Neural cell (in vitro differentiated cells): ENCODE results near the gene CUX1.

Experiments
- CTCF ChIP-seq: fragments of 450-650 bp; IDR thresholded peaks from 2 replicates; pipeline ENCODE4 v1.5.1; 2014; ENCODE audit warnings: antibody characterized with exemption, mild to moderate bottlenecking, moderate library complexity; ENCODE audit not compliant: poor library complexity, severe bottlenecking
- EP300 ChIP-seq: fragments of 450-650 bp; conservative IDR thresholded peaks from 2 replicates; pipeline ENCODE4 v1.6.1; 2014; ENCODE audit warnings: antibody characterized with exemption, mild to moderate bottlenecking, moderate library complexity; ENCODE audit not compliant: poor library complexity, severe bottlenecking
- EZH2 ChIP-seq: fragments of 200-600, 300-800 bp; shearing (Covaris generic), sonication (generic); IDR thresholded peaks from 2 replicates; pipeline ENCODE4 v1.6.1; 2014; ENCODE audit warnings: antibody characterized with exemption, low read length, borderline replicate concordance, mild to moderate bottlenecking; ENCODE audit not compliant: insufficient read depth, poor library complexity, severe bottlenecking
- MXI1 ChIP-seq: fragments of 450-650 bp; conservative IDR thresholded peaks from 2 replicates; pipeline ENCODE4 v1.6.1; 2014; ENCODE audit warnings: antibody characterized with exemption, mild to moderate bottlenecking; ENCODE audit not compliant: poor library complexity, severe bottlenecking
- POLR2AphosphoS5 ChIP-seq: IDR thresholded peaks from 2 replicates; pipeline ENCODE4 v1.6.1; 2012
- RAD21 ChIP-seq: fragments of 450-650 bp; conservative IDR thresholded peaks from 2 replicates; pipeline ENCODE4 v1.6.1; 2014; ENCODE audit warnings: antibody characterized with exemption, mild to moderate bottlenecking, moderate library complexity
- REST ChIP-seq: IDR thresholded peaks from 2 replicates; pipeline ENCODE4 v1.6.1; 2012; ENCODE audit warnings: borderline replicate concordance
- SMC3 ChIP-seq: fragments of 450-650 bp; conservative IDR thresholded peaks from 2 replicates; pipeline ENCODE4 v1.6.1; 2014; ENCODE audit warnings: antibody characterized with exemption, mild to moderate bottlenecking, moderate library complexity; ENCODE audit not compliant: poor library complexity

- TF ChIP-seq CTCF: no peak
- TF ChIP-seq EZH2: no peak
- no peak for TF ChIP-seq REST
- TF ChIP-seq SMC3: no peak
- no peak for TF ChIP-seq POLR2AphosphoS5
- TF ChIP-seq RAD21: no peak
- no peak for TF ChIP-seq MXI1
- no peak for TF ChIP-seq EP300
Observed at GRCh38 chr7:102012941-102013461, 195.6 kb downstream of the CUX1 start.
